GM13977 (cell line): ENCODE results near the gene ACTL7B.
A peak's percentile ranks its signal among the peaks of the same experiment; 100 is the strongest.
"Not testable (repeated sequence)": the region's sequence is repeated elsewhere in the genome, so short reads cannot be mapped to it uniquely, and the experiment has no call there.

Experiments used
- DNase-seq: peaks from one replicate; pipeline ENCODE4 v3.0.0; 2012; ENCODE audit warnings: low spot score
- in situ Hi-C: fragments of 300-500 bp; cut with MboI; formaldehyde crosslinking; loops from one replicate; pipeline ENCODE4 v1.12.0; 2022; ENCODE audit warnings: low sequenced_read_pairs, low pct_unique_long_range_greater_than_20kb, mixed read lengths, inconsistent platforms; ENCODE audit not compliant: unreplicated experiment
- TF ChIP-seq, protein P1 (sequence below): IDR thresholded peaks from 2 replicates; pipeline ENCODE4 v1.5.1; 2012; ENCODE audit warnings: mild to moderate bottlenecking, control low read depth; ENCODE audit not compliant: insufficient read depth; ENCODE audit errors: extremely low read depth, missing control alignments

ACTL7B gene

DNA sequence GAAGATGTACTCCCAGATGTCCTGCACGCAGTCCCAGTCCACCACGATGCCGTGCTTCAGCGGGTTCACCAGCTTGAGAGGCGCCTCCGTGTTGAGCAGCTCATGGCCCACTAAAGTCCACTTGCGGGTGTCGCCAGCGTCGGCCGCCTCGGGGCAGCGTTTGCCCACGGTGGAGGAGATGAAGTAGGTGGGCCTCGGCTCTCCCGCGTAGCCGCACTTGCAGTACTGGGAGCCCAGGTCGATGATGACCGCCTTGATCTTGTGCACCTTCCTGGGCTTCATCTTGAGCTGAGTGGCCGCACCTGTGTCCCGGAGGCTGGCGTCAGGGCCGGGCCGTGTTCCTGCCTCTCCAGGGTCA lies 278 bp downstream of the ACTL7B start:
- in situ Hi-C loops, result no loop called here
- TF ChIP-seq, protein P1, sequence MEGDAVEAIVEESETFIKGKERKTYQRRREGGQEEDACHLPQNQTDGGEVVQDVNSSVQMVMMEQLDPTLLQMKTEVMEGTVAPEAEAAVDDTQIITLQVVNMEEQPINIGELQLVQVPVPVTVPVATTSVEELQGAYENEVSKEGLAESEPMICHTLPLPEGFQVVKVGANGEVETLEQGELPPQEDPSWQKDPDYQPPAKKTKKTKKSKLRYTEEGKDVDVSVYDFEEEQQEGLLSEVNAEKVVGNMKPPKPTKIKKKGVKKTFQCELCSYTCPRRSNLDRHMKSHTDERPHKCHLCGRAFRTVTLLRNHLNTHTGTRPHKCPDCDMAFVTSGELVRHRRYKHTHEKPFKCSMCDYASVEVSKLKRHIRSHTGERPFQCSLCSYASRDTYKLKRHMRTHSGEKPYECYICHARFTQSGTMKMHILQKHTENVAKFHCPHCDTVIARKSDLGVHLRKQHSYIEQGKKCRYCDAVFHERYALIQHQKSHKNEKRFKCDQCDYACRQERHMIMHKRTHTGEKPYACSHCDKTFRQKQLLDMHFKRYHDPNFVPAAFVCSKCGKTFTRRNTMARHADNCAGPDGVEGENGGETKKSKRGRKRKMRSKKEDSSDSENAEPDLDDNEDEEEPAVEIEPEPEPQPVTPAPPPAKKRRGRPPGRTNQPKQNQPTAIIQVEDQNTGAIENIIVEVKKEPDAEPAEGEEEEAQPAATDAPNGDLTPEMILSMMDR, result no peak

DNA sequence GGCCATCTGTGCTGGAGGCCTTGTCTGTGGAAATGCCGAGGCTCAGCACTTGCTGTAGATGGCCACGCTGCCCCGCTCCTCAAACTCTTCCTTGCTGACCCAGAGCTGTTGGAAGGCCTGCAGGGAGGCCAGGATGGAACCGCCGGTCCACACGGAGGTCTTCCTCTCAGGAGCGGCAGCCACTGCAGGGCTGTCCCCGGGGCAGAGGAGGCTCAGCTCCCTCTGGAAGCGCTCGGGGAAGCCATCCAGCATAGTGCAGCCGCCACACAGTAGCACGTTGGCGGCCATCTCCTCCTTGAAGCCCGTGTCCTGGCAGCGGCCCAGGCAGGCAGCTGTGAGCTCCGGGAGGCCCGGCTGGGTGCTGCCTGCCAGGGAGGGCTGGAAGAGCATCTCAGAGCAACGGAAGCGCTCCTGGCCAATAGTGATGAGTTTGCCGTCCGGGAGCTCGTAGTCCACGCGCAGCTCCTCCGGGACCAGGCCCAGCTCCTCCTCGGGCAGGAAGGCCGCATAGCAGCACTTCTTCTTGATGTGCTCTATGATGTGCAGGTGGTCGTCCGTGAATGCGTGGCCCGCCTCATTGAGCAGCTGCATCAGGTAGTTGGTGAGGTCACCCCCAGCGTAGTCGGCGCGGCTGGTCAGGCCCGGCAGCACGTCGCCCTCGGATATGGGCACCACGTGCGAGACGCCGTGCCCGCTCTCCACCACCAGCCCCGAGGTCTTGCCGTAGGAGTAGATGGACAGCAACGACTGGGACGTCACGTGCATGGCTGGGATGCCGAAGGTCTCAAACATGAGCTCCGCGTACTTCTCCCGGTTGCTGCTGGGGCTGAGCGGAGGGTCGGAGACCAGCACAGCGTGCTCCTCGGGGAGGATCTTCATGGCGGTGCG lies 901 bp downstream of the ACTL7B start:
- no peak for DNase-seq
- TF ChIP-seq, protein P1, result no peak
- in situ Hi-C loops, result no loop called here

More for the DNA sequence above, 278 bp downstream of the ACTL7B start:
- no peak for DNase-seq

DNA sequence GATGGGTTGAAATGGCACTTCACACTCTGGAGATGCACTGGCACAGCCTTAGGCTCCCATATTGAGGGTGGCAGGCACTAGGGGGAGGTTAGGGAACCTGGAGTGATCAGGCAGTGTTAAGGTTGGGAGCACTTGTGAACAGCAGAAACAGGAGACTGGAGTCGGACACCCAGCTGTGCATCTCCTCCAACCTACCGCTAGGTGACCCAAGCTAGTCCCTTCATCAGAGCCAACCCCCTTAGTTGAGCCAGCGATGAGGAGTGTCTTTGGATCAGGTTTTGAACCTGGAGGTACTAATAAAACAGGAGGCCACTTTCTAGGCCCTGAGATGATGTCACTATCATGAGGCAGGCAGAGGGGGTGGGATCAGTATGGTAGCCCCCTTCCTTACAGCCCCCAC lies 1.7 kb downstream of the ACTL7B start:
- TF ChIP-seq, protein P1, result no peak
- in situ Hi-C loops, result no loop called here
- DNase-seq, result no peak

DNA sequence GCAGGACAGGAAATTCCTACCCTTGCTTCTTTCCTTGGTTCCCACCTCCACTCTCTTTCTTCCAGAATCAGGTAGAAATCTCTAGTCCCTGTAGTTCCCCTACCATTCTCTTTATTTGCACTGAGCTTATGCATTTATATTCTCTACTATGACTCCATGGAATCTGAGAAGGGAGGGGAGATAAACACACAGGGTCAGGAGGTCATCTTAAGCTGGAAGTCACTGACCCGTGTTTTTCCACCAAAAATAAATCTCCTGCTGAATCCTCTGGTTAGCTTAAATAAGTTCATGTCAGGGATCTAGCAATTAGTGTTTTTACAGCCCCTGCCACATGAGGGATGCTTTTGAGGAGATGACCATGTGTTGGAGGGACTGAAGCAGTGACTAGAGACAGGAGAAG lies 3.7 kb downstream of the ACTL7B start:
- DNase-seq, result no peak
- TF ChIP-seq, protein P1, result no peak
- in situ Hi-C loops, result no loop called here

DNA sequence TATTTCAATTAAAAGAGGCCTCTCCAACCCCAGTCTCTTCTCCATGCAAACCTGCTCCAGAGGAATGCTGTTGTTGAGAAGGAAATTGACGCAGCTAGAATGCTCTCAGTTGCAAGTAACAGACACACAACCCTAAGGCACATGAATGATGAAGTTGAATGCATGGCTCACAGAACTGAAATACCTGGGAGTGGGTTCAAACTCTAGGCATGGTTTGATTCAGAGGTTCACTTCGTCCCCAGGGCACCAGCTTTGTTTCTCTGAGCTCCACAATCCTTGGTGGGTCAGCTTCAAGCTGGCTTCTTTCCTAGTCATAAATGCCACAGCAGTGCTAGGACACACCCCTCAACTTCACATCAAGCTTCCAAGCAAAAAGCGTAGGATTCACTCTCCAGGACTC lies 4.6 kb downstream of the ACTL7B start:
- in situ Hi-C loops, result no loop called here
- no peak for DNase-seq
- TF ChIP-seq, protein P1, result no peak

DNA sequence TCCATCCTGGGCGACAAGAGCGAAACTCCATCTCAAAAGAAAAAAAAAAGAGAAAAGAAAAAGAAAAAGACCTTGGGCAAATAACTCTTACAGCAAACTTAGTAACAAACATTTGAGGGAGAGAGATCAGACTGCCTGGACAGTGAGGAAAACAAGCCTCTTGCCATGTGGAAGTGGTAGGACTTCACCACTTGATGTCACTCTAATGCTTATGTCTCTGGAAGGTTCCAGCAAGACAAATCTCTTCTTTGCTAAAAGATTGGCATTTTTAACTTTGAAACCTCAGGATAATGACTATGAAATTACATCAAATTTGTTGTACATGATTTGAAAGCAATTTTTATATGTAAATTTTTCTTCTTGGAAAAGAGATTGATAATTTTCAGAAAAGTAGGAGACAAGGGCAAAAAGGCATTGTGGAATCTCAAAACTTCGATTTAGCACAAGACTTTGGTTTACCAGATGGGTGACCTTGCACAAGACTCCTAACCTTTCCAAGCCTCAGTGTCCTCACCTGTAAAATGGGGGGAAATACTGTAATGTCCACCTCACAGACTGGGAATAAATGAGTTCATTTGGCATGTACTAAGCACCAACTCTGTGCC lies 5.4 kb downstream of the ACTL7B start:
- DNase-seq, result no peak
- in situ Hi-C loops, result no loop called here
- TF ChIP-seq, protein P1, result peak; percentile 42

DNA sequence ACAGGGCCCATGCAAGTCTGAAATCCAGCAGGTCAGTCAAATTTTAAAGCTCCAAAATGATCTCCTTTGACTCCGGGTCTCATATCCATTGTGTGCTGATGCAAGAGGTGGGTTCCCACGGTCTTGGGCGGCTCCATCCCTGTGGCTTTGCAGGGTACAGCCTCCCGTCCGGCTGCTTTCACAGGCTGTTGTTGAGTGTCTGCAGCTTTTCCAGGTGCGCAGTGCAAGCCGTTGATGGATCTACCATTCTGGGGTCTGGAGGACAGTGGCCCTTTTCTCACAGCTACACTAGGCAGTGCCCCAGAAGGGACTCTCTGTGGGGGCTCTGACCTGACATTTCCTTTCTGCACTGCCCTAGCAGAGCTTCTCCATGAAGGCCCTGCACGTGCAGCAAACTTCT lies 7.5 kb downstream of the ACTL7B start:
- in situ Hi-C loops, DNase-seq: not testable (repeated sequence)
